ENCODE results near the gene CEMP1.
"Not testable (repeated sequence)": the region's sequence is repeated elsewhere in the genome, so short reads cannot be mapped to it uniquely, and the experiment has no call there.

Gene CEMP1

DNA sequence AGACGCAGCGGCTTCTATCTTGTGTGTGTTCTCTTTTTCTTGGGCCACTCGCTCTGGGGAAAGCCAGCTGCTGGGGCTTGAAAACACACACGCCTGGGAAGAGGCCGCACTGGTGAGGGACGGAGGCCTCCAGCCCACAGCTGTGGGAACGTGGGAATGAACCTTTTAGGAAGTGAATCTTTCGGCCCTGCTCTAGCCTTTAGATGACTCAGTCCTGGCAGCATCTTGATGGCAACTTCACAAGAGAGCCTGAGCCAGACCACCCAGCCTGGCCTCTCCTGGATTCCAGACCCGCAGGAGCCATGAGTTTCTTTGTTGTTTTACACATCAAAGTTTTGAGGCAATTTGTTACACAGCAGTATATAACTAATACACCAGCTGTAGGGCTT lies 4.4 kb upstream of the CEMP1 start:
- DNase-seq, result no peak

GRCh38 chr16:2534335-2534734 lies 3.1 kb upstream of the CEMP1 start:
- not testable (repeated sequence) for DNase-seq

DNA sequence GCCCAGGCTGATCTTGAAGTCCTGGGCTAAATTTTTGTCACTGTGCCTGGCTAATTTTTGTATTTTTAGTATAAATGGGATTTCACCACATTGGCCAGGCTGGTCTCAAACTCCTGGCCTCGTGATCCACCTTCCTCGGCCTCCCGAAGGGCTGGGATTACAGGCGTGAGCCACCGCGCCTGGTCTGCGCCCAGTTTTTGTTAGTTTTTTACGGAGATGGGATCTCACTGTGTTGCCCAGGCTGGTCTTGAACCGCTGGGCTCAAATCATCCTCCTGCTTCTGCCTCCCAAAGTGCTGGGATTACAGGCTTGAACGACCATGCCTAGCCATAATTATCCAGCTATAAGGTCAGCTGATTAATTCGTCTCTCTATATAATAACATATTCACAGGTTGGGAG lies 2.7 kb upstream of the CEMP1 start:
- DNase-seq, result no peak

DNA sequence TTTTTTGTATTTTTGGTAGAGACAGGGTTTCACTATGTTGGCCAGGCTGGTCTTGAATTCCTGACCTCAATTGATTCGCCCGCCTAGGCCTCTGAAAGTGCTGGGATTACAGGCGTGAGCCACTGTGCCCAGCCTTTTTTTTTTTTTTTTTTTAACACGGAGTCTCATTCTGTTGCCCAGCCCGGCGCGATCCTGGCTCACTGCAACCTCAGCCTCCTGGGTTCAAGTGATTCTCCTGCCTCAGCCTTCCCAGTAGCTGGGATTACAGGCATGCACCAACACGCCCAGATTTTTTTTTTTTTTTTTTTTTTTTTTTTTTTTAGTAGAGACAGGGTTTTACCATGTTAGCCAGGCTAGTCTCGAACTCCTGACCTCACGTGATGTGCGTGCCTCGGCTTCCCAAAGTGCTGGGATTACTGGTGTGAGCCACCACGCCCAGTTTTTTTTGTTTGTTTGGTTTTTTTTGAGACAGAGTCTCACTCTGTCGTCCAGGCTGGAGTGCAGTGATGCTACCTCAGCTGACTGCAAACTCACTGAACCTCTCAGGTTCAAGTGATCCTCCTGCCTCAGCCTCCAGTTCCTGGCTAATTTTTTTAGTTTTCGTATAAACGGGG lies 2.0 kb upstream of the CEMP1 start:
- DNase-seq, result not testable (repeated sequence)

DNA sequence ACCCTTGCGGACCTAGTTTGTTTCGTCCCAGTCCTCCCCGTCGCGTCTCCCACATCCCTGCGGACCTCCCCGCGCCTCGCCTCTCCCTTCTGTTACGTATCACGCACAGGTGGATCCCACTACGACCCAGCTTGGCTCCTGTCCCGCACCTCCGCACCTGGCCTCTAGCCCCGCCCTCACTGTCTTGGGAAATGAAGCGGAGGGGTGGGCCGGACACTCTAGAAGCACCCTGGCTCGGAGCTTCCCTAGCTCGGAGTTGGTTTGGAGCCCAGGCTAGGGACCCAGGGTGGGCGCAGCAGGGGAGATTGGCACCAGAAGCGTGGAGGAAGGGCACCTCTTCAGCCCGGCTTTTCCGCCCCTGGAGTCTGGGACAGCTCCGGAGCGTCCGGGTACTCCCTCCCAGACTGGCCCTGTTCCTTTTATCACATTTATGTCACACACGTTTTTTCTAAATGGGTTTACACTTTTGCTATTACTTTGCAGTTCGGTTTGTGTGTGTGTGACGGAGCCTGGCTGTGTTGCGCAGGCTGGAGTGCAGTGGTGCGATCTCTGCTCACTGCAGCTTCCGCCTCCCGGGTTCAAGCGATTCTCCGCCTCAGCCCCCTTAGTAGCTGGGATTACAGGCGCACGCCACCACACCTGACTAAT lies 1.4 kb upstream of the CEMP1 start:
- peak in 2 of 4 experiments; percentile 53 to 56 for DNase-seq

DNA sequence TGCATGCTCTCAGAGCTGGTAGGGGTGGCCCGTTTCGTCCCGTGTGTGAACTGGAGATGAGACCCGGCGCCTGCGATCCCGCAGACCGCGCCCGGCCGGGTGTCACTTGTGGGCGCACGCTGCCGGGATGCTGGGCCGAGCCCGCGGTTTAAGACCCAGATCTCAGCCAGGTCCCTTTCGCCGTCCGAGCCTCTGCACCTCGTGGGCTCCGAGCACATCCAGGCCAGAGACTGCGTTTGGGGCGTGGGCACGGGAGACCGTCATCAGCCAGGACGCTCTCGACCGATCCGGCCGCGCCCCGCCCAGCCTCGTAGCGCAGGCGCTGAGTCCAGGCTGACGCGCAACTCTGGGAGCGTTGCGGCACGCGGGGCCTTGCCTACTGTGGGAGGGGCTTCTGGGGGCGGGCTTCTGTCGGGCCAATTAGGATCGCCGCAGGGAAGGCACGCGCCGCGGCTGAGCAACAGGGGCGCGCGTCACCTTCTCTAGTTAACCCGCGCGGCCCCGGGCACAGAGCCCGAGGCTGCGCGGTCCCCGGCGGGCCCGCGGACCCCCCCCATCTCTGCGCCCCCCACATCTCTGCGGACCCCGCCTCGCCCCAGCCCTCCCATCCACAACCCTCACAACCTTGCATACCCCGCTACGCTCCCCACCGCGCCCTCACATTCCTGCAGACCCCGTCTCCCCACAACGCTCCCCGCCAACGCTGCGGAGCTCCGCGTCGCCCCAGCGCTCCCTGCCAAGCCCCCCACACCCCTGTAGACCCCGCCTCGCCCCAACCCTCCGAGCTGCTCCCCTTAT lies 687 bp upstream of the CEMP1 start:
- peak; percentile 90 to 96 (median 93) for DNase-seq

DNA sequence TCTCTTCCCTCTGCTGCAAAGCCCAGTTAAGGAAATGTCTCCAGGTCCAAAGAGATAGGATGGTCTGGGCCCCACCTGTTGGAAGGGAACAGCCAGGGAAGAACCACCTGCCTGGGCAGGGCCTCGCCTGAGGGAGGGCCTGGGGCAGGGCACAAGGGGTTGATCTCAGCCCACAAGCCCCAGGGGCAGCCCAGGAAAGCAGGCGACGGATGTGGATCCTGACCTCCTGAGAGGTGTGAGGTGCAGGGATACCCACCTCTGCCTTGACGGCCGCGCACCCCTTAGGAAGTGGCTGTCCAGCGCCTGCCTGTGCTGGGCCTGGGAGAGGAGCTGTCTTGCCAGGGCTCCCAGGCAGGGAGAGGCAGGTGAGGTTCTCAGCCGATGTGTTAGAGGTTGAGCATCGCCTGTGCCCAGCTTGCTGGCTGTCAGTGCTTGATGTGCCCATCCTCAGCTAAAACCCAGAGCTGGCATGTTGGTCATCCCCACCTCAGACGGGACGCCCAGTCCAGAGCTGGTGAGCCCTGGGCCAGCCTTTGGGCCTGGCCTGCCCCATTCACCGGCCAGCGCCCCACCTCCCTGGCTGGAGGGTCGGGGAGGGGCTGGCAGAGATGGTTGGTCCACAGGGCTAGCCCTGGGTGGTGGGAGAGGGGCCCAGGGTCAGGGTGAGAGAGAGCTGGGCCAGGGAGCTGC lies 434 bp downstream of the CEMP1 start:
- no peak for DNase-seq

- DNase-seq, result no peak
These were observed 1.1 kb downstream of the CEMP1 start for GRCh38 chr16:2529961-2530628.

- no peak for DNase-seq
These were observed 1.9 kb downstream of the CEMP1 start for GRCh38 chr16:2529061-2529931.

GRCh38 chr16:2528161-2529060 lies 2.8 kb downstream of the CEMP1 start:
- DNase-seq, result no peak

GRCh38 chr16:2527784-2528100 lies 3.5 kb downstream of the CEMP1 start:
- DNase-seq, result no peak

- DNase-seq, result no peak
These were observed 4.0 kb downstream of the CEMP1 start for GRCh38 chr16:2527071-2527783.

DNA sequence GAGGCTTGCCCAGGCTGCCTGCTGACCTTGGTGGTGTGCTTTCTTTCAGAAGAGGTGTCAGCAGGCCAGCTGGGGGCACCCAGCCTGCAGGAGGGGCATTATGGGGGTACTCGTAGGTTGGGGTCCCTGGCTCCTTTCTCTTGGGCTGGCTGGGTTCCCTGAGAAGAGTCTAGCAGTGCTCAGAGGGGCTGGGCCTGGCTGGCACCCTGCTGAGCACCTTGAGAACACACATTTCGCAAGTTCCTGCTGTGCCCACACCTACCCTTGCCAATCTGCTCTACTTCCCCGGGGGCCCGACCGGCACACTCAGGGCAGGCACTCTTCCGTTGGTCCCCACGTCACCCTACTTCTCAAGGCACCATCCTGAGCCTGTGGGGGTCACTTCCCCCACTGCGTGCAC lies 5.1 kb downstream of the CEMP1 start:
- no peak for DNase-seq

GRCh38 chr16:2524339-2524938 lies 6.8 kb downstream of the CEMP1 start:
- DNase-seq, result no peak

- no peak for DNase-seq
These were observed 7.4 kb downstream of the CEMP1 start for GRCh38 chr16:2523801-2524231.

DNA sequence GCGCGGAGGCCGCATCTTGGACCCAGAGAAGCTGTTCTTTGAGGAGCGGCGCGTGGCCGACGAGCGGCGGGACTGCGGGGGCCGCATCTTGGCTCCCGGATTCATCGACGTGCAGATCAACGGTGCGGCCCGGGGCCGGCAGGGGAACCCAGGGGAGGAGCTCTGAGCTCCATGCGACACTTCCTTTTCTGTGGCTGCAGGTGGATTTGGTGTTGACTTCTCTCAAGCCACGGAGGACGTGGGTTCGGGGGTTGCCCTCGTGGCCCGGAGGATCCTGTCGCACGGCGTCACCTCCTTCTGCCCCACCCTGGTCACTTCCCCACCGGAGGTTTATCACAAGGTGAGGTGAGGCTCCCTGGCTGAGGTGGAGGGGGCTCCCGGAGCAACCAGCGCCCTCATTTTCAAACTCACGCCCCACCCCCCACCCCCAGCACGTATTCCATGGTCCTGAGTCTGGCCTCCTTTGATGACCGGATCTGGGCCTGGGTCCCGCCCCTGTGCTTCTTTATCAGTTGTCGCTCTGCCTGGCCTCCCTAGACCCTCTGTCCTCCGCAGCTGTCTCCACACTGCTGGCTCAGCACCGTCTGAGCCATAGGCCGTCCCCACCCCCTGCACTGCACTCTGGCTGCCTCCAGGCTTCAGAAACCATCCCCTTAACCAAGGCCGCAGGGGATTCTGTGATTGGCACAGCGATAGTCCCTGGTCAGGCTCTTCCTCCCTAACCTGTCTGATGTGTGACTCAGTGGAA lies 10.2 kb downstream of the CEMP1 start:
- peak in 2 of 4 experiments; percentile 54 to 57 for DNase-seq

- peak; percentile 60 to 88 (median 72) for DNase-seq
These were observed 11.0 kb downstream of the CEMP1 start, which contains the start of gene AMDHD2 for GRCh38 chr16:2520097-2520783. AMDHD2 (plus strand) TSS chr16:2520371; CDS start chr16:2520459, 88 bp downstream.

GRCh38 chr16:2519711-2520080 lies 11.5 kb downstream of the CEMP1 start:
- no peak for DNase-seq

All from activated naive CD4-positive, alpha-beta T cell (primary cell).